ENCODE measurements around the gene TMEM212. TPM values are rescaled to one million over a fixed set of nuclear protein-coding genes. Genes with fewer than 3 reads are reported as not detected.

The TMEM212 gene
- total and polyA plus RNA-seq, 2 of the 13 experiments (the other 11 are each of a cell fraction or from before 2014, with no cell fraction given): not detected

DNA sequence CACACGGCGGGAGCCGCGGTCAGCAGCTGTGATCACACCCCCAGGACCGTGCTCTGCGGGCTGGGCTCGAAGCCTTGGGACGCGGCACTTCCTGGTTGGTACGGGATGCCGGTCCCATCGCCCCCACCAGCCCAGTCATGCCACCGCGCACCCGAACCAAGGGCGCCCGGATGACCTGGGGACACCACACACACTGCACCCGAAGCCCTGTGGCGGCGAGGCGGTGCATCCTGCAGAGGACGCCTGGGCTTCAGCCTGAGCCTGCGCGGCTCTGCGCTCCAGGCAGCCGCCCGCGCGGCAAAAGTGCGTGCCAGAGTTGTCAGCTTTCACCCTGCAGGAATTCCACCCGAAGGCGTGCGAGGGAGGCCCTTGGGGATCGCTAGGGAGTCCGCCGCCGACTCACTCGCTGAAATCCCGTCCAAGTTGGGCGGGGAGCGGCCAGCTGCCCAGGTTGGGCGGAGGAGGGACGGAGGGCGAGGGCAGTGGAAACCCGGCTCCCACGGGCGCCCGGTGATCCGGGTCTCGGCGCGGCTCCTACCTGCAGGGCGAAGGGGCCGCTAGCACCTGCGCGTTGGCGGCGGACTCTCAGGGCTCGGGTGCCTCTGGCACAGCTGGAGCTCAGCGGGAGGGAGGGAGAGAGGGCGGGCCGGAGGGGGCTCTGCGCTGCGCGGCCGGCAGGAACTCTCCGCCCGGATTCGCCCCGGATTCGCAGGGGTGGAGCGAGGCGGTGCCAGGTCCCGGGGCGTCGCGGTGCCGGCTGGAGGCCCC, 33.1 kb upstream of the TMEM212 start, which contains the start of gene PLD1 (continued):
- TF ChIP-seq, protein P1, sequence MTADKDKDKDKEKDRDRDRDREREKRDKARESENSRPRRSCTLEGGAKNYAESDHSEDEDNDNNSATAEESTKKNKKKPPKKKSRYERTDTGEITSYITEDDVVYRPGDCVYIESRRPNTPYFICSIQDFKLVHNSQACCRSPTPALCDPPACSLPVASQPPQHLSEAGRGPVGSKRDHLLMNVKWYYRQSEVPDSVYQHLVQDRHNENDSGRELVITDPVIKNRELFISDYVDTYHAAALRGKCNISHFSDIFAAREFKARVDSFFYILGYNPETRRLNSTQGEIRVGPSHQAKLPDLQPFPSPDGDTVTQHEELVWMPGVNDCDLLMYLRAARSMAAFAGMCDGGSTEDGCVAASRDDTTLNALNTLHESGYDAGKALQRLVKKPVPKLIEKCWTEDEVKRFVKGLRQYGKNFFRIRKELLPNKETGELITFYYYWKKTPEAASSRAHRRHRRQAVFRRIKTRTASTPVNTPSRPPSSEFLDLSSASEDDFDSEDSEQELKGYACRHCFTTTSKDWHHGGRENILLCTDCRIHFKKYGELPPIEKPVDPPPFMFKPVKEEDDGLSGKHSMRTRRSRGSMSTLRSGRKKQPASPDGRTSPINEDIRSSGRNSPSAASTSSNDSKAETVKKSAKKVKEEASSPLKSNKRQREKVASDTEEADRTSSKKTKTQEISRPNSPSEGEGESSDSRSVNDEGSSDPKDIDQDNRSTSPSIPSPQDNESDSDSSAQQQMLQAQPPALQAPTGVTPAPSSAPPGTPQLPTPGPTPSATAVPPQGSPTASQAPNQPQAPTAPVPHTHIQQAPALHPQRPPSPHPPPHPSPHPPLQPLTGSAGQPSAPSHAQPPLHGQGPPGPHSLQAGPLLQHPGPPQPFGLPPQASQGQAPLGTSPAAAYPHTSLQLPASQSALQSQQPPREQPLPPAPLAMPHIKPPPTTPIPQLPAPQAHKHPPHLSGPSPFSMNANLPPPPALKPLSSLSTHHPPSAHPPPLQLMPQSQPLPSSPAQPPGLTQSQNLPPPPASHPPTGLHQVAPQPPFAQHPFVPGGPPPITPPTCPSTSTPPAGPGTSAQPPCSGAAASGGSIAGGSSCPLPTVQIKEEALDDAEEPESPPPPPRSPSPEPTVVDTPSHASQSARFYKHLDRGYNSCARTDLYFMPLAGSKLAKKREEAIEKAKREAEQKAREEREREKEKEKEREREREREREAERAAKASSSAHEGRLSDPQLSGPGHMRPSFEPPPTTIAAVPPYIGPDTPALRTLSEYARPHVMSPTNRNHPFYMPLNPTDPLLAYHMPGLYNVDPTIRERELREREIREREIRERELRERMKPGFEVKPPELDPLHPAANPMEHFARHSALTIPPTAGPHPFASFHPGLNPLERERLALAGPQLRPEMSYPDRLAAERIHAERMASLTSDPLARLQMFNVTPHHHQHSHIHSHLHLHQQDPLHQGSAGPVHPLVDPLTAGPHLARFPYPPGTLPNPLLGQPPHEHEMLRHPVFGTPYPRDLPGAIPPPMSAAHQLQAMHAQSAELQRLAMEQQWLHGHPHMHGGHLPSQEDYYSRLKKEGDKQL (CRISPR knock-in tag; IDR thresholded peaks at IDR 0.05; ENCODE audit: low read depth): 0 out of 2 replicates have a peak, but pooled peaks have one; percentile 25
- TF ChIP-seq, protein P2, sequence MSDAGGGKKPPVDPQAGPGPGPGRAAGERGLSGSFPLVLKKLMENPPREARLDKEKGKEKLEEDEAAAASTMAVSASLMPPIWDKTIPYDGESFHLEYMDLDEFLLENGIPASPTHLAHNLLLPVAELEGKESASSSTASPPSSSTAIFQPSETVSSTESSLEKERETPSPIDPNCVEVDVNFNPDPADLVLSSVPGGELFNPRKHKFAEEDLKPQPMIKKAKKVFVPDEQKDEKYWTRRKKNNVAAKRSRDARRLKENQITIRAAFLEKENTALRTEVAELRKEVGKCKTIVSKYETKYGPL (CRISPR knock-in tag; IDR thresholded peaks at IDR 0.05): no peak
- TF ChIP-seq HNRNPH1 (optimal IDR thresholded peaks at IDR 0.05; ENCODE audit: low read depth, low read length): no peak
- TF ChIP-seq PHB2 (IDR thresholded peaks at IDR 0.05; ENCODE audit: partially characterized antibody): no peak
- peak; percentile 90; the same call in 1 of the 2 replicates for TF ChIP-seq NPAS2 (CRISPR knock-in tag; IDR thresholded peaks at IDR 0.05; ENCODE audit: borderline replicate concordance)
- TF ChIP-seq NR2C2 (CRISPR knock-in tag; IDR thresholded peaks at IDR 0.05; ENCODE audit: borderline replicate concordance): peak; percentile 49; the same call in 1 of the 2 replicates
- TF ChIP-seq, protein P3, sequence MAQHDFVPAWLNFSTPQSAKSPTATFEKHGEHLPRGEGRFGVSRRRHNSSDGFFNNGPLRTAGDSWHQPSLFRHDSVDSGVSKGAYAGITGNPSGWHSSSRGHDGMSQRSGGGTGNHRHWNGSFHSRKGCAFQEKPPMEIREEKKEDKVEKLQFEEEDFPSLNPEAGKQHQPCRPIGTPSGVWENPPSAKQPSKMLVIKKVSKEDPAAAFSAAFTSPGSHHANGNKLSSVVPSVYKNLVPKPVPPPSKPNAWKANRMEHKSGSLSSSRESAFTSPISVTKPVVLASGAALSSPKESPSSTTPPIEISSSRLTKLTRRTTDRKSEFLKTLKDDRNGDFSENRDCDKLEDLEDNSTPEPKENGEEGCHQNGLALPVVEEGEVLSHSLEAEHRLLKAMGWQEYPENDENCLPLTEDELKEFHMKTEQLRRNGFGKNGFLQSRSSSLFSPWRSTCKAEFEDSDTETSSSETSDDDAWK (CRISPR knock-in tag; IDR thresholded peaks at IDR 0.05): no peak
- TF ChIP-seq, protein P4, sequence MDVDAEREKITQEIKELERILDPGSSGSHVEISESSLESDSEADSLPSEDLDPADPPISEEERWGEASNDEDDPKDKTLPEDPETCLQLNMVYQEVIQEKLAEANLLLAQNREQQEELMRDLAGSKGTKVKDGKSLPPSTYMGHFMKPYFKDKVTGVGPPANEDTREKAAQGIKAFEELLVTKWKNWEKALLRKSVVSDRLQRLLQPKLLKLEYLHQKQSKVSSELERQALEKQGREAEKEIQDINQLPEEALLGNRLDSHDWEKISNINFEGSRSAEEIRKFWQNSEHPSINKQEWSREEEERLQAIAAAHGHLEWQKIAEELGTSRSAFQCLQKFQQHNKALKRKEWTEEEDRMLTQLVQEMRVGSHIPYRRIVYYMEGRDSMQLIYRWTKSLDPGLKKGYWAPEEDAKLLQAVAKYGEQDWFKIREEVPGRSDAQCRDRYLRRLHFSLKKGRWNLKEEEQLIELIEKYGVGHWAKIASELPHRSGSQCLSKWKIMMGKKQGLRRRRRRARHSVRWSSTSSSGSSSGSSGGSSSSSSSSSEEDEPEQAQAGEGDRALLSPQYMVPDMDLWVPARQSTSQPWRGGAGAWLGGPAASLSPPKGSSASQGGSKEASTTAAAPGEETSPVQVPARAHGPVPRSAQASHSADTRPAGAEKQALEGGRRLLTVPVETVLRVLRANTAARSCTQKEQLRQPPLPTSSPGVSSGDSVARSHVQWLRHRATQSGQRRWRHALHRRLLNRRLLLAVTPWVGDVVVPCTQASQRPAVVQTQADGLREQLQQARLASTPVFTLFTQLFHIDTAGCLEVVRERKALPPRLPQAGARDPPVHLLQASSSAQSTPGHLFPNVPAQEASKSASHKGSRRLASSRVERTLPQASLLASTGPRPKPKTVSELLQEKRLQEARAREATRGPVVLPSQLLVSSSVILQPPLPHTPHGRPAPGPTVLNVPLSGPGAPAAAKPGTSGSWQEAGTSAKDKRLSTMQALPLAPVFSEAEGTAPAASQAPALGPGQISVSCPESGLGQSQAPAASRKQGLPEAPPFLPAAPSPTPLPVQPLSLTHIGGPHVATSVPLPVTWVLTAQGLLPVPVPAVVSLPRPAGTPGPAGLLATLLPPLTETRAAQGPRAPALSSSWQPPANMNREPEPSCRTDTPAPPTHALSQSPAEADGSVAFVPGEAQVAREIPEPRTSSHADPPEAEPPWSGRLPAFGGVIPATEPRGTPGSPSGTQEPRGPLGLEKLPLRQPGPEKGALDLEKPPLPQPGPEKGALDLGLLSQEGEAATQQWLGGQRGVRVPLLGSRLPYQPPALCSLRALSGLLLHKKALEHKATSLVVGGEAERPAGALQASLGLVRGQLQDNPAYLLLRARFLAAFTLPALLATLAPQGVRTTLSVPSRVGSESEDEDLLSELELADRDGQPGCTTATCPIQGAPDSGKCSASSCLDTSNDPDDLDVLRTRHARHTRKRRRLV (CRISPR knock-in tag; IDR thresholded peaks at IDR 0.05): peak; percentile 93
- TF ChIP-seq ZNF703 (CRISPR knock-in tag; IDR thresholded peaks at IDR 0.05; ENCODE audit: borderline replicate concordance): peak; percentile 54; the same call in 1 of the 2 replicates
- peak; percentile 83 for TF ChIP-seq AGO1 (IDR thresholded peaks at IDR 0.05; ENCODE audit: low read depth, low read length, poor library complexity, severe bottlenecking)
- TF ChIP-seq HES4 (CRISPR knock-in tag; IDR thresholded peaks at IDR 0.05; ENCODE audit: borderline replicate concordance): no peak
- TF ChIP-seq, protein P5, sequence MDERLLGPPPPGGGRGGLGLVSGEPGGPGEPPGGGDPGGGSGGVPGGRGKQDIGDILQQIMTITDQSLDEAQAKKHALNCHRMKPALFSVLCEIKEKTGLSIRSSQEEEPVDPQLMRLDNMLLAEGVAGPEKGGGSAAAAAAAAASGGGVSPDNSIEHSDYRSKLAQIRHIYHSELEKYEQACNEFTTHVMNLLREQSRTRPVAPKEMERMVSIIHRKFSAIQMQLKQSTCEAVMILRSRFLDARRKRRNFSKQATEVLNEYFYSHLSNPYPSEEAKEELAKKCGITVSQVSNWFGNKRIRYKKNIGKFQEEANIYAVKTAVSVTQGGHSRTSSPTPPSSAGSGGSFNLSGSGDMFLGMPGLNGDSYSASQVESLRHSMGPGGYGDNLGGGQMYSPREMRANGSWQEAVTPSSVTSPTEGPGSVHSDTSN (CRISPR knock-in tag; IDR thresholded peaks at IDR 0.05): no peak
- no peak; the same call in 1 of the 2 replicates for TF ChIP-seq RCOR2 (CRISPR knock-in tag; IDR thresholded peaks at IDR 0.05)
- TF ChIP-seq SNRNP70 (IDR thresholded peaks at IDR 0.05; ENCODE audit: low read depth, low read length): 0 out of 2 replicates have a peak, but pooled peaks have one; percentile 71

All from HepG2 (cell line).